HCT116 (cell line): Measurements from ENCODE around the gene PRXL2A. TPM values are rescaled to one million over a fixed set of nuclear protein-coding genes. Genes with fewer than 3 reads are reported as not detected.

Source experiments
- ATAC-seq: fragments of 200-7000 bp; cut with Tn5 transposase; 2 replicates; pipeline ENCODE4 v1.9.1; 2020; ENCODE audit warnings: mild to moderate bottlenecking, moderate library complexity
- BruUV-seq: library from RNA; stranded (reverse); fragments of 400-500 nt; replicated peaks from 2 replicates; lab custom pipeline; 2021; lab: Mats Ljungman, UMichigan
- CTCF ChIA-PET: fragments of 300-600 bp; sonication (Branson Sonifier 250); formaldehyde crosslinking; loops from one replicate; lab custom pipeline; 2021; ENCODE audit warnings: antibody characterized with exemption; lab: Charles Lee
- POLR2A ChIA-PET: fragments of 300-600, 350-600 bp; sonication (Branson Sonifier 250); formaldehyde crosslinking; loops from one replicate; lab custom pipeline; 2021; ENCODE audit warnings: antibody characterized with exemption; lab: Charles Lee
- RAD21 ChIA-PET, 2 experiments: fragments of 300-600 bp; sonication (Branson Sonifier 250); formaldehyde crosslinking; loops; one replicate each; lab custom pipeline; 2023; ENCODE audit warnings: low total read pairs in 2 of 2; ENCODE audit not compliant: uncharacterized antibody in 2 of 2, unreplicated experiment in 2 of 2, low non-redundant PET in 1 of 2; lab: Charles Lee
- DNase-seq: peaks from one replicate; pipeline ENCODE4 v3.0.0-alpha.2; 2010; ENCODE audit warnings: low read depth, low spot score
- H2AFZ ChIP-seq: fragments of 200-600 bp; shearing (Covaris generic), sonication (generic); 2 replicates; pipeline ENCODE4 v1.6.1; 2017; ENCODE audit warnings: low read depth, mixed run types, mixed read lengths, antibody characterized with exemption, low read length; ENCODE audit not compliant: poor library complexity, severe bottlenecking
- H3K27ac ChIP-seq: 2 replicates; pipeline ENCODE4 v1.5.1; 2012; ENCODE audit warnings: low read depth, low read length
- H3K27me3 ChIP-seq: fragments of 200-600 bp; sonication (generic); 2 replicates; pipeline ENCODE4 v1.6.1; 2016; ENCODE audit warnings: mixed run types, low read length, mixed read lengths; ENCODE audit not compliant: insufficient read depth
- H3K36me3 ChIP-seq, 2 experiments: fragments of 200-500 bp in 1 of 2; fragments of 200-600 bp in 1 of 2; sonication (Bioruptor generic) in 1 of 2; sonication (generic) in 1 of 2; 2 replicates each; pipeline versions ENCODE4 v1.5.1 to v1.6.1; 2014 to 2016; ENCODE audit warnings: low read length in 2 of 2, inconsistent platforms in 1 of 2, mixed read lengths in 1 of 2, mixed run types in 1 of 2; ENCODE audit not compliant: insufficient read depth in 2 of 2, control insufficient read depth in 1 of 2
- H3K4me1 ChIP-seq, 2 experiments: fragments of 200-600 bp in 1 of 2; sonication (generic) in 1 of 2; 2 replicates each; pipeline versions ENCODE4 v1.5.1 to v1.6.1; 2012 to 2017; ENCODE audit warnings: low read length in 2 of 2, inconsistent platforms in 1 of 2, mild to moderate bottlenecking in 1 of 2, mixed read lengths in 1 of 2, mixed run types in 1 of 2, moderate library complexity in 1 of 2; ENCODE audit not compliant: insufficient read depth in 2 of 2, control insufficient read depth in 1 of 2
- H3K4me2 ChIP-seq: fragments of 200-600 bp; sonication (generic); 2 replicates; pipeline ENCODE4 v1.6.1; 2017; ENCODE audit warnings: mixed run types, low read length, mixed read lengths
- H3K4me3 ChIP-seq, 2 experiments: fragments of 200-600 bp in 1 of 2; sonication (generic) in 1 of 2; replicated peaks in 1 of 2; 2 replicates each; pipeline ENCODE4 v1.5.1; 2011 to 2016; ENCODE audit warnings: low read length in 2 of 2, control low read depth in 1 of 2, low read depth in 1 of 2, mild to moderate bottlenecking in 1 of 2, mixed read lengths in 1 of 2, mixed run types in 1 of 2
- H3K79me2 ChIP-seq: fragments of 200-600 bp; sonication (generic); 2 replicates; pipeline ENCODE4 v1.6.1; 2017; ENCODE audit warnings: mild to moderate bottlenecking, mixed run types, low read length, moderate library complexity, mixed read lengths; ENCODE audit not compliant: insufficient read depth
- H3K9ac ChIP-seq: fragments of 200-600 bp; sonication (generic); 2 replicates; pipeline ENCODE4 v1.6.1; 2016; ENCODE audit warnings: low read length, mixed read lengths
- H3K9me2 ChIP-seq: fragments of 200-600 bp; sonication (generic), shearing (Covaris generic); 2 replicates; pipeline ENCODE4 v1.6.1; 2017; ENCODE audit warnings: mixed run types, mild to moderate bottlenecking, moderate library complexity; ENCODE audit not compliant: insufficient read depth
- H3K9me3 ChIP-seq, 2 experiments: fragments of 200-500 bp in 1 of 2; fragments of 200-600 bp in 1 of 2; sonication (Bioruptor generic) in 1 of 2; sonication (generic) in 1 of 2; 2 replicates each; pipeline ENCODE4 v1.6.1; 2014 to 2017; ENCODE audit warnings: low read length in 2 of 2, mixed read lengths in 2 of 2, inconsistent platforms in 1 of 2, low read depth in 1 of 2, mild to moderate bottlenecking in 1 of 2, mixed run types in 1 of 2, moderate library complexity in 1 of 2; ENCODE audit not compliant: control insufficient read depth in 1 of 2, insufficient read depth in 1 of 2
- H4K20me1 ChIP-seq: fragments of 200-600 bp; sonication (generic), shearing (Covaris generic); 2 replicates; pipeline ENCODE4 v1.6.1; 2017; ENCODE audit warnings: mixed run types, mild to moderate bottlenecking, moderate library complexity; ENCODE audit not compliant: insufficient read depth
- ELF1 ChIP-seq: IDR thresholded peaks from 2 replicates; pipeline ENCODE4 v1.6.1; 2012; ENCODE audit warnings: low read depth, borderline replicate concordance
- FOSL1 ChIP-seq: IDR thresholded peaks from 2 replicates; pipeline ENCODE4 v1.6.1; 2012; ENCODE audit warnings: low read depth
- RAD21 ChIP-seq: IDR thresholded peaks from 2 replicates; pipeline ENCODE4 v1.6.1; 2012; ENCODE audit warnings: low read depth, mild to moderate bottlenecking
- SP1 ChIP-seq: IDR thresholded peaks from 2 replicates; pipeline ENCODE4 v1.6.1; 2012; ENCODE audit warnings: low read depth
- SRF ChIP-seq: IDR thresholded peaks from 2 replicates; pipeline ENCODE4 v1.6.1; 2012; ENCODE audit warnings: low read depth
- intact Hi-C: fragments of 100-400 bp; cut with micrococcal nuclease; formaldehyde crosslinking; loops from 2 replicates; pipeline ENCODE4 v1.10.0; 2022
- total RNA-seq: library from RNA; stranded (reverse); gene quantifications from one replicate; pipeline ENCODE4 v1.2.1, GENCODE V29; 2021; ENCODE audit not compliant: unreplicated experiment
- TF ChIP-seq, protein P1 (sequence below): IDR thresholded peaks from 2 replicates; pipeline ENCODE4 v1.6.1; 2012
- TF ChIP-seq, protein P2 (sequence below), 3 experiments: fragments of 200-600 bp in 1 of 3; sonication (generic) in 1 of 3; IDR thresholded peaks in 2 of 3; conservative IDR thresholded peaks in 1 of 3; 2 replicates each; pipeline ENCODE4 v1.5.1; 2012 to 2017; ENCODE audit warnings: low read depth in 2 of 3, low read length in 2 of 3, antibody characterized with exemption in 1 of 3, borderline replicate concordance in 1 of 3, control low read depth in 1 of 3, mild to moderate bottlenecking in 1 of 3, mixed read lengths in 1 of 3, mixed run types in 1 of 3, moderate library complexity in 1 of 3; ENCODE audit not compliant: insufficient read depth in 1 of 3
- TF ChIP-seq, protein P3 (sequence below): IDR thresholded peaks from 2 replicates; pipeline ENCODE4 v1.6.1; 2012; ENCODE audit warnings: low read depth
- TF ChIP-seq, protein P4 (sequence below): IDR thresholded peaks from 2 replicates; pipeline ENCODE4 v1.6.1; 2011; ENCODE audit warnings: mild to moderate bottlenecking, low read length, moderate library complexity; ENCODE audit not compliant: insufficient replicate concordance; ENCODE audit errors: extremely low read depth
- TF ChIP-seq, protein P5 (sequence below): IDR thresholded peaks from 2 replicates; pipeline ENCODE4 v1.6.1; 2012

Gene PRXL2A
- total RNA-seq, 1 experiment from 2014 or later, result 4.9 TPM

DNA sequence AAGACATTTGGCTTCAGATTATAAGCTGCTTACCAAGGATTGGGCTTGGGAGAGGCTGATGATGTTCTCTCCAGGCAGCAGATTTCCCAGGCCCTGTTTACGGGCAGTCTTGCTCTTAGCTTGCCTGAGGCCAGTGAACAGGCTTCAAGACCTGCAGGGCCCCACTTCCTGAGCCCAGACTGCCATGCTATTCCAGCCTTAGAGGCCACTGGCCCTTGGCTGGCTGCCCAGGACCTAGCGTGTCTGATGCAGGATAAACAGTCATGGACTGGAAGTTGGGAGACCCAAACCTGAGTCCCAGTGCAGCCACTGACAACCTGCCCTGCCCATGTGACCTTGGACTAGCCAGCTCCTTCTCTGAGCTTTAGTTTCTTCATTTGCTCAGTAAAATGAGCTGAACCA lies 2.9 kb downstream of the PRXL2A start:
- ChIA-PET RAD21 (no interaction called here), POLR2A (no interaction called here), CTCF (interaction anchor here (1.3 kb wide), 1 partner anchor 94 kb away, joined by 3 read pairs; no protein-coding TSS in a partner anchor)
- no peaks in the 10 kb centered on the region for H3K36me3 ChIP-seq
- H3K9me2 ChIP-seq, result no peaks in the 10 kb centered on the region
- no peaks in the 10 kb centered on the region for H3K27me3 ChIP-seq
- no peaks in the 10 kb centered on the region for H3K9me3 ChIP-seq
- H2AFZ ChIP-seq, result no peak overlapping the region
- no peak overlapping the region for H3K4me3 ChIP-seq
- H3K9ac ChIP-seq, result no peak overlapping the region
- H3K4me2 ChIP-seq, result no peak overlapping the region
- ATAC-seq (no peak), DNase-seq (no peak)
- intact Hi-C loops, result no loop called here
- H3K27ac ChIP-seq, result no peak overlapping the region
- H3K79me2 ChIP-seq, result no peaks in the 10 kb centered on the region
- BruUV-seq, result no TSS peak
- no peak for TF ChIP-seq FOSL1
- TF ChIP-seq SP1, result no peak
- peaks cover 3 to 12% of the 10 kb centered on the region in 2 experiments; a peak in 3 of 4 replicates for H3K4me1 ChIP-seq
- no peaks in the 10 kb centered on the region for H4K20me1 ChIP-seq

DNA sequence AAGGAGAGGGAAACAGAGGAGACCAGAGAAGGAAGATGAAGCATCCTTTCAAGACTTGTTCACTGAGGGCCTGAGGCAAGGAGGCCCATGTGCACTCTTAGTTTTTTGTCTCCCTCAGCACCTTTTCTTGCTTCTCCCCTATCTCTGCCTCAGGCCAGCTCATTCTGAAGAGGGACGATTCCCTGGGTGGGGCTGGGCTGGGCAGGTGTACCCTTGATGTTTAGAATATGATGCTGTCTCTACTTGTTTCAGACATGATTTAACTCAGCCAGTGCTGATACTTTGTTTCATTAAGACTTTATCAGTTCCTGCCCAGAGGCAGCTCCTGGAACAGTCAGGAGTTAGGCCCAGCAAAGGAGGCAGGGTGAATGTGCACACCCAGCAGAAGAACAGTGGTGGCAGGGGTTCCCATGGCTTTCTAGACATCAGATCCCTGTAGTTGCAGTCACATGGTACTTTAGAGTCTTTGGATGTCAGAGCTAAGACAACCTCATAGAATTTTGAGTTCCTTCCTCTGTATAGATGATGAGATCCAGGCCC lies 3.4 kb downstream of the PRXL2A start:
- ChIA-PET RAD21 (no interaction called here), CTCF (interaction anchor here (1.3 kb wide), 1 partner anchor 94 kb away, joined by 3 read pairs; no protein-coding TSS in a partner anchor), POLR2A (no interaction called here)
- no TSS peak for BruUV-seq
- no peaks in the 10 kb centered on the region for H4K20me1 ChIP-seq
- H2AFZ ChIP-seq, result no peak overlapping the region
- no peaks in the 10 kb centered on the region for H3K27me3 ChIP-seq
- TF ChIP-seq, protein P1, sequence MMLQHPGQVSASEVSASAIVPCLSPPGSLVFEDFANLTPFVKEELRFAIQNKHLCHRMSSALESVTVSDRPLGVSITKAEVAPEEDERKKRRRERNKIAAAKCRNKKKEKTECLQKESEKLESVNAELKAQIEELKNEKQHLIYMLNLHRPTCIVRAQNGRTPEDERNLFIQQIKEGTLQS, result no peak
- TF ChIP-seq SP1 (no peak), SRF (no peak), ELF1 (no peak), RAD21 (no peak)
- TF ChIP-seq, protein P2, sequence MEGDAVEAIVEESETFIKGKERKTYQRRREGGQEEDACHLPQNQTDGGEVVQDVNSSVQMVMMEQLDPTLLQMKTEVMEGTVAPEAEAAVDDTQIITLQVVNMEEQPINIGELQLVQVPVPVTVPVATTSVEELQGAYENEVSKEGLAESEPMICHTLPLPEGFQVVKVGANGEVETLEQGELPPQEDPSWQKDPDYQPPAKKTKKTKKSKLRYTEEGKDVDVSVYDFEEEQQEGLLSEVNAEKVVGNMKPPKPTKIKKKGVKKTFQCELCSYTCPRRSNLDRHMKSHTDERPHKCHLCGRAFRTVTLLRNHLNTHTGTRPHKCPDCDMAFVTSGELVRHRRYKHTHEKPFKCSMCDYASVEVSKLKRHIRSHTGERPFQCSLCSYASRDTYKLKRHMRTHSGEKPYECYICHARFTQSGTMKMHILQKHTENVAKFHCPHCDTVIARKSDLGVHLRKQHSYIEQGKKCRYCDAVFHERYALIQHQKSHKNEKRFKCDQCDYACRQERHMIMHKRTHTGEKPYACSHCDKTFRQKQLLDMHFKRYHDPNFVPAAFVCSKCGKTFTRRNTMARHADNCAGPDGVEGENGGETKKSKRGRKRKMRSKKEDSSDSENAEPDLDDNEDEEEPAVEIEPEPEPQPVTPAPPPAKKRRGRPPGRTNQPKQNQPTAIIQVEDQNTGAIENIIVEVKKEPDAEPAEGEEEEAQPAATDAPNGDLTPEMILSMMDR (IDR thresholded peaks at IDR 0.05 in 2 of 3, conservative IDR thresholded peaks at IDR 0.05 in 1 of 3; ENCODE audit: borderline replicate concordance in 1 of 3, insufficient read depth in 1 of 3, low read depth in 2 of 3, low read length in 2 of 3), result no peak
- TF ChIP-seq, protein P3, sequence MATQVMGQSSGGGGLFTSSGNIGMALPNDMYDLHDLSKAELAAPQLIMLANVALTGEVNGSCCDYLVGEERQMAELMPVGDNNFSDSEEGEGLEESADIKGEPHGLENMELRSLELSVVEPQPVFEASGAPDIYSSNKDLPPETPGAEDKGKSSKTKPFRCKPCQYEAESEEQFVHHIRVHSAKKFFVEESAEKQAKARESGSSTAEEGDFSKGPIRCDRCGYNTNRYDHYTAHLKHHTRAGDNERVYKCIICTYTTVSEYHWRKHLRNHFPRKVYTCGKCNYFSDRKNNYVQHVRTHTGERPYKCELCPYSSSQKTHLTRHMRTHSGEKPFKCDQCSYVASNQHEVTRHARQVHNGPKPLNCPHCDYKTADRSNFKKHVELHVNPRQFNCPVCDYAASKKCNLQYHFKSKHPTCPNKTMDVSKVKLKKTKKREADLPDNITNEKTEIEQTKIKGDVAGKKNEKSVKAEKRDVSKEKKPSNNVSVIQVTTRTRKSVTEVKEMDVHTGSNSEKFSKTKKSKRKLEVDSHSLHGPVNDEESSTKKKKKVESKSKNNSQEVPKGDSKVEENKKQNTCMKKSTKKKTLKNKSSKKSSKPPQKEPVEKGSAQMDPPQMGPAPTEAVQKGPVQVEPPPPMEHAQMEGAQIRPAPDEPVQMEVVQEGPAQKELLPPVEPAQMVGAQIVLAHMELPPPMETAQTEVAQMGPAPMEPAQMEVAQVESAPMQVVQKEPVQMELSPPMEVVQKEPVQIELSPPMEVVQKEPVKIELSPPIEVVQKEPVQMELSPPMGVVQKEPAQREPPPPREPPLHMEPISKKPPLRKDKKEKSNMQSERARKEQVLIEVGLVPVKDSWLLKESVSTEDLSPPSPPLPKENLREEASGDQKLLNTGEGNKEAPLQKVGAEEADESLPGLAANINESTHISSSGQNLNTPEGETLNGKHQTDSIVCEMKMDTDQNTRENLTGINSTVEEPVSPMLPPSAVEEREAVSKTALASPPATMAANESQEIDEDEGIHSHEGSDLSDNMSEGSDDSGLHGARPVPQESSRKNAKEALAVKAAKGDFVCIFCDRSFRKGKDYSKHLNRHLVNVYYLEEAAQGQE, result no peak
- TF ChIP-seq, protein P4, sequence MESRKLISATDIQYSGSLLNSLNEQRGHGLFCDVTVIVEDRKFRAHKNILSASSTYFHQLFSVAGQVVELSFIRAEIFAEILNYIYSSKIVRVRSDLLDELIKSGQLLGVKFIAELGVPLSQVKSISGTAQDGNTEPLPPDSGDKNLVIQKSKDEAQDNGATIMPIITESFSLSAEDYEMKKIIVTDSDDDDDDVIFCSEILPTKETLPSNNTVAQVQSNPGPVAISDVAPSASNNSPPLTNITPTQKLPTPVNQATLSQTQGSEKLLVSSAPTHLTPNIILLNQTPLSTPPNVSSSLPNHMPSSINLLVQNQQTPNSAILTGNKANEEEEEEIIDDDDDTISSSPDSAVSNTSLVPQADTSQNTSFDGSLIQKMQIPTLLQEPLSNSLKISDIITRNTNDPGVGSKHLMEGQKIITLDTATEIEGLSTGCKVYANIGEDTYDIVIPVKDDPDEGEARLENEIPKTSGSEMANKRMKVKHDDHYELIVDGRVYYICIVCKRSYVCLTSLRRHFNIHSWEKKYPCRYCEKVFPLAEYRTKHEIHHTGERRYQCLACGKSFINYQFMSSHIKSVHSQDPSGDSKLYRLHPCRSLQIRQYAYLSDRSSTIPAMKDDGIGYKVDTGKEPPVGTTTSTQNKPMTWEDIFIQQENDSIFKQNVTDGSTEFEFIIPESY, result no peak
- TF ChIP-seq, protein P5, sequence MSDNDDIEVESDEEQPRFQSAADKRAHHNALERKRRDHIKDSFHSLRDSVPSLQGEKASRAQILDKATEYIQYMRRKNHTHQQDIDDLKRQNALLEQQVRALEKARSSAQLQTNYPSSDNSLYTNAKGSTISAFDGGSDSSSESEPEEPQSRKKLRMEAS, result no peak
- intact Hi-C loops, result no loop called here
- H3K27ac ChIP-seq, result no peak overlapping the region
- H3K79me2 ChIP-seq, result no peaks in the 10 kb centered on the region
- no peak overlapping the region for H3K4me3 ChIP-seq
- H3K9me2 ChIP-seq, result no peaks in the 10 kb centered on the region
- H3K4me1 ChIP-seq, result peaks cover 3 to 11% of the 10 kb centered on the region in 2 experiments; a peak in 3 of 4 replicates
- no peak for ATAC-seq
- H3K9me3 ChIP-seq, result no peaks in the 10 kb centered on the region
- no peak overlapping the region for H3K9ac ChIP-seq
- H3K36me3 ChIP-seq, result no peaks in the 10 kb centered on the region
- DNase-seq, result no peak
- no peak overlapping the region for H3K4me2 ChIP-seq
